ENCODE data around the gene CTNNA2. TPM values are rescaled to one million over a fixed set of nuclear protein-coding genes. Genes with fewer than 3 reads are reported as not detected.

CTNNA2 gene
- total and polyA plus RNA-seq, 9 of the 15 experiments (the other 6 are each of a cell fraction or from before 2014, with no cell fraction given), result 0.03 to 0.40 (median 0.15) TPM

GRCh38 chr2:79862756-79863155, 349.9 kb downstream of the CTNNA2 start:
- Histone ChIP-seq H2AFZ (ENCODE audit: low read depth, low read length) (no peak overlapping the region), H3K4me2 (ENCODE audit: insufficient read depth, low read length) (no peak overlapping the region), H3K9me1 (ENCODE audit: control insufficient read depth, insufficient read depth, low read length) (no peaks in the 10 kb centered on the region), H3K27ac (ENCODE audit: extremely low read depth, low read depth, low read length) (no peak overlapping the region), H3K4me1 (replicated peaks in 1 of 2; ENCODE audit: control insufficient read depth in 2 of 2, insufficient read depth in 2 of 2, low read length in 2 of 2) (no peaks in the 10 kb centered on the region), H3K36me3 (ENCODE audit: control insufficient read depth, insufficient read depth, low read length) (no peaks in the 10 kb centered on the region), H3K4me3 (no peak overlapping the region), H3K79me2 (ENCODE audit: control insufficient read depth, insufficient read depth, low read length) (no peaks in the 10 kb centered on the region), H3K9ac (ENCODE audit: insufficient read depth in 1 of 2, low read depth in 2 of 2, low read length in 2 of 2) (no peak overlapping the region), H3K27me3 (ENCODE audit: control insufficient read depth in 2 of 2, insufficient read depth in 2 of 2, low read length in 2 of 2) (no peaks in the 10 kb centered on the region), H4K20me1 (replicated peaks; ENCODE audit: control insufficient read depth, insufficient read depth, low read length) (no peaks in the 10 kb centered on the region), H3K9me3 (replicated peaks; ENCODE audit: control insufficient read depth, insufficient read depth, low read depth, low read length) (no peaks in the 10 kb centered on the region)
- no TSS peak for BruUV-seq (replicated peaks)
- in situ Hi-C loops (cut with MboI), result no loop called here
- POLR2A ChIA-PET, result no interaction called here
- 0% methylated on average over 1 of the region's 1 CpG for WGBS (ENCODE audit: insufficient coverage, low coverage, missing lambda C conversion rate)
- intact Hi-C loops (cut with micrococcal nuclease), result loop anchor here (10.0 kb wide), 1 partner anchor 638 kb away; no protein-coding TSS in a partner anchor
- TF ChIP-seq NRF1 (conservative IDR thresholded peaks at IDR 0.05 in 1 of 2, IDR thresholded peaks at IDR 0.05 in 1 of 2) (no peak), THRAP3 (IDR thresholded peaks at IDR 0.05; ENCODE audit: borderline replicate concordance) (no peak), ZNF12 (CRISPR knock-in tag; IDR thresholded peaks at IDR 0.05) (no peak), E2F3 (CRISPR knock-in tag; IDR thresholded peaks at IDR 0.05) (no peak), KDM1A (IDR thresholded peaks at IDR 0.05) (no peak), KLF1 (tag; IDR thresholded peaks at IDR 0.05) (no peak), ZNF224 (CRISPR knock-in tag; IDR thresholded peaks at IDR 0.05) (no peak), GABPA (tag; conservative IDR thresholded peaks at IDR 0.05; ENCODE audit: low read depth) (no peak), ESRRB (CRISPR knock-in tag; IDR thresholded peaks at IDR 0.05; ENCODE audit: borderline replicate concordance) (no peak)
- TF ChIP-seq, protein P1, sequence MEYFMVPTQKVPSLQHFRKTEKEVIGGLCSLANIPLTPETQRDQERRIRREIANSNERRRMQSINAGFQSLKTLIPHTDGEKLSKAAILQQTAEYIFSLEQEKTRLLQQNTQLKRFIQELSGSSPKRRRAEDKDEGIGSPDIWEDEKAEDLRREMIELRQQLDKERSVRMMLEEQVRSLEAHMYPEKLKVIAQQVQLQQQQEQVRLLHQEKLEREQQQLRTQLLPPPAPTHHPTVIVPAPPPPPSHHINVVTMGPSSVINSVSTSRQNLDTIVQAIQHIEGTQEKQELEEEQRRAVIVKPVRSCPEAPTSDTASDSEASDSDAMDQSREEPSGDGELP (CRISPR knock-in tag; IDR thresholded peaks at IDR 0.05; ENCODE audit: borderline replicate concordance), result no peak
- FAIRE-seq (no peak), ATAC-seq (no peak), DNase-seq (ENCODE audit: extremely low read depth in 1 of 4, low spot score in 3 of 4) (no peak)
- CTCF ChIA-PET (ENCODE audit: low intra/inter-chr PET ratio), result no interaction called here

Measured in K562 (cell line).